GM13977 (cell line): ENCODE results near the gene PNKD.

Experiments used
- DNase-seq: peaks from one replicate; pipeline ENCODE4 v3.0.0; 2012; ENCODE audit warnings: low spot score
- in situ Hi-C: fragments of 300-500 bp; cut with MboI; formaldehyde crosslinking; loops from one replicate; pipeline ENCODE4 v1.12.0; 2022; ENCODE audit warnings: low sequenced_read_pairs, low pct_unique_long_range_greater_than_20kb, mixed read lengths, inconsistent platforms; ENCODE audit not compliant: unreplicated experiment
- TF ChIP-seq, protein P1 (sequence below): IDR thresholded peaks from 2 replicates; pipeline ENCODE4 v1.5.1; 2012; ENCODE audit warnings: mild to moderate bottlenecking, control low read depth; ENCODE audit not compliant: insufficient read depth; ENCODE audit errors: extremely low read depth, missing control alignments

Gene PNKD

DNA sequence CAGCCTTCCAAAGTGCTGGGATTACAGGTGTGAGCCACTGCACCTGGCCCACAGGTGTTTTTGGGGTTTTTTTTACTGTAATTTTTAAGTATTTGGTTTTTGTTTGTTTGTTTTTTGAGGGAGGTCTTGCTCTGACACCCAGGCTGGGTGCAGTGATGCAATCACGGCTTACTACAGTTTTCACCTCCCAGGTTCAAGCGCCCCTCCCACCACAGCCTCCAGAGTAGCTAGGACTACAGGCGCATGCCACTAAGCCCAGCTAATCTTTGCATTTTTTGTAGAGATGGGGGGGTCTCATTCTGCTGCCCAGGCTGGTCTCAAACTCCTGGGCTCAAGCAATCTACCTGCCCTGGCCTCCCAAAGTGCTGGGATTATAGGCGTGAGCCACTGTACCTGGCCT is 104.5 kb downstream of the PNKD start:
- TF ChIP-seq, protein P1, sequence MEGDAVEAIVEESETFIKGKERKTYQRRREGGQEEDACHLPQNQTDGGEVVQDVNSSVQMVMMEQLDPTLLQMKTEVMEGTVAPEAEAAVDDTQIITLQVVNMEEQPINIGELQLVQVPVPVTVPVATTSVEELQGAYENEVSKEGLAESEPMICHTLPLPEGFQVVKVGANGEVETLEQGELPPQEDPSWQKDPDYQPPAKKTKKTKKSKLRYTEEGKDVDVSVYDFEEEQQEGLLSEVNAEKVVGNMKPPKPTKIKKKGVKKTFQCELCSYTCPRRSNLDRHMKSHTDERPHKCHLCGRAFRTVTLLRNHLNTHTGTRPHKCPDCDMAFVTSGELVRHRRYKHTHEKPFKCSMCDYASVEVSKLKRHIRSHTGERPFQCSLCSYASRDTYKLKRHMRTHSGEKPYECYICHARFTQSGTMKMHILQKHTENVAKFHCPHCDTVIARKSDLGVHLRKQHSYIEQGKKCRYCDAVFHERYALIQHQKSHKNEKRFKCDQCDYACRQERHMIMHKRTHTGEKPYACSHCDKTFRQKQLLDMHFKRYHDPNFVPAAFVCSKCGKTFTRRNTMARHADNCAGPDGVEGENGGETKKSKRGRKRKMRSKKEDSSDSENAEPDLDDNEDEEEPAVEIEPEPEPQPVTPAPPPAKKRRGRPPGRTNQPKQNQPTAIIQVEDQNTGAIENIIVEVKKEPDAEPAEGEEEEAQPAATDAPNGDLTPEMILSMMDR, result no peak
- no peak for DNase-seq
- in situ Hi-C loops, result no loop called here

DNA sequence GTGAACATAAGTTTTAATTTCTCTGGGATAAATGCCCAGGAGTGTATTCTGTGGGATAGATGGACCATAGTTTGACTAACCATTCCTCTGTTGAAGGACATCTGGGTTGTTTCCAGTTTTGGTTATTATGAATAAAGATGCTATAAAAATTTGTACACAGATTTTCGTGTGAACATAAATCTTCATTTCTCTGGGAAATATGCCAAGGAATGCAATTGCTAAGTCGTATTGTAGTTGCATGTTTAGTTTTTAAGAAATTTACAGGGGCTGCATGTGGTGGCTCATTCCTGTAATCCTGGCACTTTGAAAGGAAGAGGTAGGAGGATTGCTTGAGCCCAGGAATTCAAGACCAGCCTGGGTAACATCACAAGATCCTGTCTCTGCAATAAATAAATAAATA is 104.9 kb downstream of the PNKD start:
- TF ChIP-seq, protein P1, result no peak
- DNase-seq, result no peak
- in situ Hi-C loops, result no loop called here

DNA sequence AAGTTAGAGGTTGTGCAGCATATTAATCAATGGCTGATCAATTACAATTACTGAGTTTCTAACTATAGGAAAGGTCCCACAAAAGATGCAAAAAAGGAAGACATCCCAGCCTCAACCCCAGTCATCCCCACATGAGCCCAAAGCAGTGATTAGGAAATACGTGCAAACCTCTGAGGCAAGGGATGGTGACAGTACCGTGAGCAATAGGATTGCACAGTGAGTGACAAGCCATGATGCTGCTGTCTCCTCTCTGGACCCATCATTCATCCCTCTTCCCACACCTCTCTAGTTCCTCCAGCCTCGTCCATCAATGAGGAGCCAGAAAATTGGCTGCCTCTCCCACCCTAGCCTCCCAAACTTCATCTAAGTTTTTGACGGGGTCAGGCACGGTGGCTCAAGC is 107.7 kb downstream of the PNKD start:
- in situ Hi-C loops, result no loop called here
- no peak for DNase-seq
- TF ChIP-seq, protein P1, result no peak

DNA sequence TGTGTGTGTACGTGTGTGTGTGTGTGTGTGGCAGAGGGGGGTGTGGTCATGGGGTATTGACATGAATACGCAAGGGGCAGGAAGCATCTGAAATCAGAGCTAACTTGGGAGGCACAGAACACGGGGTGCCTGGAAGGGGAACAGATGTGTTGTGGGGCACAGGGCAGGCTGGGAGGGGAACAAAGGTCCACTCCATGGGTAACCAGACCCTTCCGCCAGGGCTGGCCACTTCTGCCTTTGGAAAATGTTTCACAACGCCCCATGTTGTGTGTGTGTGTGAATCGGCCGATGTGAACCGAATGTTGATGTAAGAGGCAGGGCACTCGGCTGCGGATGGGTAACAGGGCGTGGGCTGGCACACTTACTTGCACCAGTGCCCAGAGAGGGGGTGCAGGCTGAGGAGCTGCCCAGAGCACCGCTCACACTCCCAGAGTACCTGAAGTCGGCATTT is 111.6 kb downstream of the PNKD start, which contains the start of gene SLC11A1:
Gene SLC11A1, plus strand, starts transcription at position 358 of the 451 bp plus-strand sequence. CDS start 96 bp downstream, outside the sequence.
- in situ Hi-C loops, result no loop called here
- DNase-seq, result no peak
- TF ChIP-seq, protein P1, result no peak

DNA sequence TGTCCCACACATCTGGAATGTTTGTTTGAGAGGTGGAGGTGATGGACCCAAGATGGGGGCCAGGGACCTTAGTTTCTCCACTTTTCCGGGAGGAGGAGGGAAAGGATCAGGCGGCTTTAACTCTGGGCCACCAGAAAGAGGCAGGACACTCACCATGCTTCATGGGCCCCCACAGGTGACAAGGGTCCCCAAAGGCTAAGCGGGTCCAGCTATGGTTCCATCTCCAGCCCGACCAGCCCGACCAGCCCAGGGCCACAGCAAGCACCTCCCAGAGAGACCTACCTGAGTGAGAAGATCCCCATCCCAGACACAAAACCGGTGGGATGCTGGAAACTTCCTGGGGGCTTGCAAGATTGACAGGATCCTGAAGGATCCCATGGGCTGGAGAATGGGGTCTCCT is 112.5 kb downstream of the PNKD start:
- TF ChIP-seq, protein P1, result no peak
- no peak for DNase-seq
- in situ Hi-C loops, result no loop called here

DNA sequence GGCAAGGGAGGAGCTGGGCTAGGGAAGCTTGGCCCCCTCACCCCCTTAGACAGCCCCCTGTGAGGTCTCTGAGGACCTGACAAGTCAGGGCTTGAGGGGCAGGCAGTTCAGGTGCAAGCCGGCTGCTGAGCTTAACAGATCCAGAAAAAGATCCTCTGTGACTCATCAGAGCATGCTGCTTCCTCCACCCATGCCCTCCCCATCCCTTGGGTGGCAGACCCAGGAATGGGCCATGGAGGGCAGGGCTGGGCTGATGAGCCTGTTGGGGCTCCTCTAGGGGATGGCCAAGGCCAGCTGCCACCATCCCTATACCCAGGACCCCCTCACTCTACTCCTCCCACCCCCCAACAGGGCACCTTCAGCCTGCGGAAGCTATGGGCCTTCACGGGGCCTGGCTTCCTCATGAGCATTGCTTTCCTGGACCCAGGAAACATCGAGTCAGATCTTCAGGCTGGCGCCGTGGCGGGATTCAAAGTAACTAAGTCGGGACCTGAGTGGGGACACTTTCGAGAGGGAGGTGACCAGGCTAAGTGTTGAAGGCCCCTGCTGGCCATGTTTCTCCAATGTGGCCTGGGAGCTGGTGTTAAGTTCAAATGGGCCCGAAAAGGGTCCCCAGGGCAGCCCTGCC is 113.7 kb downstream of the PNKD start:
- DNase-seq, result no peak
- TF ChIP-seq, protein P1, result no peak
- in situ Hi-C loops, result no loop called here
